ENCODE measurements around the gene PCED1B. TPM values are rescaled to one million over a fixed set of nuclear protein-coding genes. Genes with fewer than 3 reads are reported as not detected.

Gene PCED1B
- total RNA-seq, 1 donor from 2014 or later: 0.20 TPM

- DNase-seq (ENCODE audit: low read depth in 2 of 2): no peak
Observed at GRCh38 chr12:47231456-47231855, 152.0 kb downstream of the PCED1B start.

- DNase-seq (ENCODE audit: low read depth in 2 of 2): no peak
Observed at GRCh38 chr12:47234576-47235141, 155.2 kb downstream of the PCED1B start.

GRCh38 chr12:47235258-47236040, 156.0 kb downstream of the PCED1B start:
- no peak for DNase-seq (ENCODE audit: low read depth in 2 of 2)

GRCh38 chr12:47236109-47236714, 156.8 kb downstream of the PCED1B start:
- DNase-seq (ENCODE audit: low read depth in 2 of 2): peak in 1 of 2 donors; percentile 83

GRCh38 chr12:47237751-47238211, 158.4 kb downstream of the PCED1B start:
- no peak for DNase-seq (ENCODE audit: low read depth in 2 of 2)

- no peak for DNase-seq (ENCODE audit: low read depth in 2 of 2)
Observed at GRCh38 chr12:47238669-47239114, 159.3 kb downstream of the PCED1B start.

GRCh38 chr12:47242426-47242825, 163.0 kb downstream of the PCED1B start:
- DNase-seq (ENCODE audit: low read depth in 2 of 2): no peak

- DNase-seq (ENCODE audit: low read depth in 2 of 2): no peak
Observed at GRCh38 chr12:47244835-47245234, 165.4 kb downstream of the PCED1B start.

- no peak for DNase-seq (ENCODE audit: low read depth in 2 of 2)
Observed at GRCh38 chr12:47245623-47246022, 166.2 kb downstream of the PCED1B start.

GRCh38 chr12:47247418-47247817, 168.0 kb downstream of the PCED1B start:
- no peak for DNase-seq (ENCODE audit: low read depth in 2 of 2)

GRCh38 chr12:47249082-47249481, 169.7 kb downstream of the PCED1B start:
- no peak for DNase-seq (ENCODE audit: low read depth in 2 of 2)

- DNase-seq (ENCODE audit: low read depth in 2 of 2): no peak
Observed at GRCh38 chr12:47249719-47250357, 170.4 kb downstream of the PCED1B start.

- no peak for DNase-seq (ENCODE audit: low read depth in 2 of 2)
Observed at GRCh38 chr12:47251919-47252318, 172.5 kb downstream of the PCED1B start.

- no peak for DNase-seq (ENCODE audit: low read depth in 2 of 2)
Observed at GRCh38 chr12:47264951-47265350, 185.5 kb downstream of the PCED1B start.

- no peak for DNase-seq (ENCODE audit: low read depth in 2 of 2)
Observed at GRCh38 chr12:47265391-47265790, 186.0 kb downstream of the PCED1B start.

- DNase-seq (ENCODE audit: low read depth in 2 of 2): no peak
Observed at GRCh38 chr12:47267571-47267970, 188.2 kb downstream of the PCED1B start.

GRCh38 chr12:47268501-47269454, 189.4 kb downstream of the PCED1B start:
- no peak for DNase-seq (ENCODE audit: low read depth in 2 of 2)

GRCh38 chr12:47269916-47270315, 190.5 kb downstream of the PCED1B start:
- DNase-seq (ENCODE audit: low read depth in 2 of 2): no peak

GRCh38 chr12:47270782-47271664, 191.6 kb downstream of the PCED1B start:
- DNase-seq (ENCODE audit: low read depth in 2 of 2): peak in 1 of 2 donors; percentile 16

- DNase-seq (ENCODE audit: low read depth in 2 of 2): no peak
Observed at GRCh38 chr12:47271800-47272239, 192.4 kb downstream of the PCED1B start.
